ENCODE results near the gene NXPE3. TPM values are rescaled to one million over a fixed set of nuclear protein-coding genes. Genes with fewer than 3 reads are reported as not detected.

Gene NXPE3
- polyA plus RNA-seq, 3 donors: 14.6 to 35.8 (median 19.8) TPM

DNA sequence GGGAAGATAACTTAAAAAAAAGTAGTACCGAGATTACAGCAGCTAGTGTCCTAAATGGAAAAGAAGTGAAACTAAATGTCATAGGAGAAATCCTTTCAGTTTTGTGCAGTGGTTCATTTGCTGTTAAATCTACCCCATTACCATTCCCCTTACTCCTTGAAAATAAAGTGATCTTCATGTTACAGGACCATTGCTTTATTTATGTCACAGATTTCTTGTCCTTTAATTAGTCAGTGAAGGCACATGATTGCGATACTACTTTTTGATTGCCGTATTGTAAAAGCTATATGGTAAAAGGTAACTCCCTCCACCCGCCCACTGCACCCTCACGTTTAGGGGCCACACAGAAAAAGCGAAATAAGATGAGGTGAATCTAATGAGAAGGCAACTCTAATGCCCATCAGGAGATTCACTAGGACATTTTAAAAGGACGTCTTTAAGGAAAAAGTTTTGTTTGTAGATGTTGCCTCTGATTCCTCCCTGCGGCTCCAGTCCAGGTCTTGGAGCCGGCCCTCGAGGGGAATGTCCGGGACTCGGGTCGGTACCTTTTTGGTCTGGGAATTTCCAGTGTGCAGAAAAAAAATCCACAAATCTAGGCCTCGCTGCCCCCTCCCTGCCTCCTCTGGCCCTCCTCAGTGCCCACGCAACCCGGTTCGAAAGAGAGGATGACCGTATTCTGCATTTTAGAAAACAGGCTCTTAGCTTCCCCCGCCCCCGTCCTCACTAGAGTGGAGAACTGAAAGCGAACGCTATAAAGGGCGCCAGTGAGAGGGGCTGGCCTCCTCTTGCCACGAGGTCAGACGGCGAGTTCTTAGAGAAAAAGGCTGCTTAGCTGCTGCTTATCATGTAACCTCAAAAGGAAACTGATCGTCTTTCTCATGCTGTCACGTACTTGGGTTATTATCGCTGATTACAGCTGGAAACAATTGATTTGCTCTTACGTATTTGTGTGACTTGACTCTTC is 48.5 kb downstream of the NXPE3 start:
- H3K27me3 ChIP-seq (ENCODE audit: control insufficient read depth in 2 of 2, insufficient read depth in 2 of 2, low read length in 2 of 2): no peaks in the 10 kb centered on the region
- H3K4me1 ChIP-seq (ENCODE audit: control insufficient read depth in 1 of 2, insufficient read depth in 2 of 2, low read length in 2 of 2): peaks cover 30 to 45% of the 10 kb centered on the region in 2 donors
- peaks cover 7 to 11% of the 10 kb centered on the region in 2 donors for H3K36me3 Mint-ChIP-seq
- peak overlapping the region; percentile 70 for H2AFZ ChIP-seq (ENCODE audit: insufficient read depth, low read depth, low read length, poor library complexity, severe bottlenecking)
- peaks cover 52% of the 10 kb centered on the region for H3K4me1 Mint-ChIP-seq
- TF ChIP-seq, protein P1, sequence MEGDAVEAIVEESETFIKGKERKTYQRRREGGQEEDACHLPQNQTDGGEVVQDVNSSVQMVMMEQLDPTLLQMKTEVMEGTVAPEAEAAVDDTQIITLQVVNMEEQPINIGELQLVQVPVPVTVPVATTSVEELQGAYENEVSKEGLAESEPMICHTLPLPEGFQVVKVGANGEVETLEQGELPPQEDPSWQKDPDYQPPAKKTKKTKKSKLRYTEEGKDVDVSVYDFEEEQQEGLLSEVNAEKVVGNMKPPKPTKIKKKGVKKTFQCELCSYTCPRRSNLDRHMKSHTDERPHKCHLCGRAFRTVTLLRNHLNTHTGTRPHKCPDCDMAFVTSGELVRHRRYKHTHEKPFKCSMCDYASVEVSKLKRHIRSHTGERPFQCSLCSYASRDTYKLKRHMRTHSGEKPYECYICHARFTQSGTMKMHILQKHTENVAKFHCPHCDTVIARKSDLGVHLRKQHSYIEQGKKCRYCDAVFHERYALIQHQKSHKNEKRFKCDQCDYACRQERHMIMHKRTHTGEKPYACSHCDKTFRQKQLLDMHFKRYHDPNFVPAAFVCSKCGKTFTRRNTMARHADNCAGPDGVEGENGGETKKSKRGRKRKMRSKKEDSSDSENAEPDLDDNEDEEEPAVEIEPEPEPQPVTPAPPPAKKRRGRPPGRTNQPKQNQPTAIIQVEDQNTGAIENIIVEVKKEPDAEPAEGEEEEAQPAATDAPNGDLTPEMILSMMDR (IDR thresholded peaks at IDR 0.05): no peak
- H3K4me3 Mint-ChIP-seq: peak overlapping the region; percentile 94 to 97
- H3K9me3 Mint-ChIP-seq: no peaks in the 10 kb centered on the region
- H3K27ac ChIP-seq (ENCODE audit: low read depth in 1 of 2, low read length in 2 of 2): peak overlapping the region; percentile 90 to 94
- peaks cover 0 to 5% of the 10 kb centered on the region in 2 donors for H3K36me3 ChIP-seq (replicated peaks in 1 of 2; ENCODE audit: control insufficient read depth in 1 of 2, insufficient read depth in 2 of 2, low read length in 2 of 2)
- peak overlapping the region; percentile 94 to 98 (median 97) for H3K27ac Mint-ChIP-seq
- peak overlapping the region; percentile 86 for H3K4me2 ChIP-seq (replicated peaks; ENCODE audit: extremely low read depth, low read length, poor library complexity, severe bottlenecking)
- 0% methylated on average over 20 of the region's 30 CpGs for WGBS (ENCODE audit: insufficient coverage)
- H3K27me3 Mint-ChIP-seq (ENCODE audit: low read depth in 3 of 3): peaks cover 0 to 5% (median 0%) of the 10 kb centered on the region in 3 donors
- intact Hi-C loops (cut with micrococcal nuclease): loop anchor here in 1 of 2 donors (5.0 kb wide), 1 partner anchor 115 kb away; no protein-coding TSS in a partner anchor
- H3K9me3 ChIP-seq (replicated peaks in 1 of 2; ENCODE audit: control insufficient read depth in 1 of 2, insufficient read depth in 1 of 2, low read length in 2 of 2): no peaks in the 10 kb centered on the region
- peak overlapping the region; percentile 76 to 86 (median 80) for H3K4me3 ChIP-seq (replicated peaks in 1 of 3; ENCODE audit: low read depth in 2 of 3, low read length in 3 of 3)
- peak; percentile 76 to 95 (median 79) for DNase-seq
- no peaks in the 10 kb centered on the region for H4K20me1 ChIP-seq (ENCODE audit: insufficient read depth, low read length)
- H3K9ac ChIP-seq (ENCODE audit: insufficient read depth, low read length, poor library complexity, severe bottlenecking): peak overlapping the region; percentile 71
- peaks cover 41% of the 10 kb centered on the region for H3K79me2 ChIP-seq (ENCODE audit: insufficient read depth, low read length)

DNA sequence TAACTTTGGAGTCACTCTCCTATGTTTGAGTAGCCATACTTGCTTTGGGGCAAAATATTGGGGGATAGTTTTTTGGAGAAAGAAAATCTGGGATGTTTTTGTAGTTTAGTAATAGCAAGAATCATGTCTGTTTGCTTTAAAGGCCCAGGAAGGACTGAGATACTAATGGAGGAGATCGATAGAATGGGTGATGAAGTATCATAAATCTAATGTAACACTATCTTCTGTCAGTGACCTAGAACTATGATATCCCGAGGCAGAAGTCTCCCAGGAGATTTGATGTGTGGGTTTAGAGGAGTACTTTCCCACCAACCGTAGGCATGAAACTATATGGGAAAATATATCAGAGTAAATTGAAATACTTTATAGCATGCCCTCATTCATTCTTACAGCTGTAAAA is 49.3 kb downstream of the NXPE3 start:
- peaks cover 41% of the 10 kb centered on the region for H3K79me2 ChIP-seq (ENCODE audit: insufficient read depth, low read length)
- H3K27me3 ChIP-seq (ENCODE audit: control insufficient read depth in 2 of 2, insufficient read depth in 2 of 2, low read length in 2 of 2): no peaks in the 10 kb centered on the region
- H3K27ac Mint-ChIP-seq: peak overlapping the region; percentile 92 to 98 (median 97)
- H3K9ac ChIP-seq (ENCODE audit: insufficient read depth, low read length, poor library complexity, severe bottlenecking): peak overlapping the region; percentile 71
- H2AFZ ChIP-seq (ENCODE audit: insufficient read depth, low read depth, low read length, poor library complexity, severe bottlenecking): no peak overlapping the region
- peaks cover 7 to 13% of the 10 kb centered on the region in 2 donors for H3K36me3 Mint-ChIP-seq
- H3K27me3 Mint-ChIP-seq (ENCODE audit: low read depth in 3 of 3): peaks cover 0 to 5% (median 0%) of the 10 kb centered on the region in 3 donors
- no CpG with 5 or more reads among the region's 3 CpGs for WGBS (ENCODE audit: insufficient coverage)
- H3K4me3 Mint-ChIP-seq: peak overlapping the region; percentile 94 to 97
- peaks cover 30 to 45% of the 10 kb centered on the region in 2 donors for H3K4me1 ChIP-seq (ENCODE audit: control insufficient read depth in 1 of 2, insufficient read depth in 2 of 2, low read length in 2 of 2)
- H4K20me1 ChIP-seq (ENCODE audit: insufficient read depth, low read length): no peaks in the 10 kb centered on the region
- no peaks in the 10 kb centered on the region for H3K9me3 Mint-ChIP-seq
- TF ChIP-seq, protein P1 (IDR thresholded peaks at IDR 0.05): no peak
- peak overlapping the region; percentile 86 for H3K4me2 ChIP-seq (replicated peaks; ENCODE audit: extremely low read depth, low read length, poor library complexity, severe bottlenecking)
- H3K4me1 Mint-ChIP-seq: peaks cover 56% of the 10 kb centered on the region
- peak overlapping the region; percentile 90 to 94 for H3K27ac ChIP-seq (ENCODE audit: low read depth in 1 of 2, low read length in 2 of 2)
- H3K9me3 ChIP-seq (replicated peaks in 1 of 2; ENCODE audit: control insufficient read depth in 1 of 2, insufficient read depth in 1 of 2, low read length in 2 of 2): no peaks in the 10 kb centered on the region
- intact Hi-C loops (cut with micrococcal nuclease): loop anchor here in 1 of 2 donors (5.0 kb wide), 1 partner anchor 114 kb away; no protein-coding TSS in a partner anchor
- H3K4me3 ChIP-seq (replicated peaks in 1 of 3; ENCODE audit: low read depth in 2 of 3, low read length in 3 of 3): peak overlapping the region; percentile 76 to 86 (median 80)
- peaks cover 0 to 5% of the 10 kb centered on the region in 2 donors for H3K36me3 ChIP-seq (replicated peaks in 1 of 2; ENCODE audit: control insufficient read depth in 1 of 2, insufficient read depth in 2 of 2, low read length in 2 of 2)
- DNase-seq: no peak

Data from CD14-positive monocyte (primary cell).